SW480 (cell line): ENCODE data around the gene CAPN7.

Experiments used
- DNase-seq: peaks from one replicate; pipeline ENCODE4 v3.0.0-alpha.2; 2016; ENCODE audit warnings: low spot score

CAPN7 gene

DNA sequence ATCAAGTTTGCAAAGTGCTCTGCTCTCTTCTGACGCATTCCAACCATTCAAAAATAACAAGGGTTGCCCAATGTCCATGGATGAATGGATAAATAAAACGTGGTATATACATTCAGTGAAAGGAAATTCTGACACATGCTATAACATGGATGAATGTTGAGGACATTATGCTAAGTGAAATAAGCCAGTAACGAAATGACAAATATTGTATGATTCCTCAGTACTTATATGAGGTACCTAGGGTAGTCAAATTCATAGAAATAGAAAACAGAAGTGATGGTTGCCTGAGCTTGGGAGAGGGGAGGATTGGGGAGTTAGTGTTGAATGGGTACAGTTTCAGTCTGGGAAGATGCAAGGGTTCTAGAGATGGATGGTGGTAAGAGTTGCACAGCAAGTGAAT lies 92.5 kb downstream of the CAPN7 start:
- DNase-seq, result no peak

GRCh38 chr3:15299036-15299435 lies 93.0 kb downstream of the CAPN7 start:
- DNase-seq, result no peak

DNA sequence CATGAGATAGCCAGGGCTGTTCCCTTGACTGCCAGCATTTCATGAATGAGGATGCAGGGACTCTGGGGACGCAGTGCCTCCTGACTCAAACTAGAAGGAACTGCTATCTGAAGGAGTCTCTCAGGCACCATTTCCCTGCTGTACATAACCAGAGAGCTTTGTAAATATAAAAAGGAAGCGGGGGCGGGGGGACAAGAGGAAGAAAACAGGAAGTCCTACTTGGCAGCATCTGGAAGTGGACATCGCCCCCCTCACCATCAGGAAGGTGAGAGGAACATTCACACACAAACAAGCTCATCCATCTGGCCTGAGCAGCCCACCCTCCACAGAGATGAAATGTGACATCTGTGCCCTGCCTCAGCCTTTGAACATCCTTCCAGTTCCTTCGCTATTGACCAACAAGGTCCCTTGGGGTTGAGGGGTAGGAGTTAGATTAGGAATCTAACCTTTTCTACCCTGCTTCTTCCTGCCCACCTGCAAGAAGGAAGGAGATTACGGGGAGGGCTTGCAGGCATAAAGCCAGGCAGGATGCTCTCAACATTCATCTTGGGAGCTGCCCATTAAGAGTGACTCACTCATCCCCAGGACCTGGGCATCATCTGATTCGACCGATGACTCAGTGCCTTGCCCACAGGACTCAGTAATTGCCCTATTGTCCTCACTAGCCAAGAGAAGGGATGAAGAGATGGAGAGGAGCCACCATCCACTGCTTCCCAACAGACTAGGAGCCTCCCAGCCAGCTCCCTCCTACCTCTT lies 94.5 kb downstream of the CAPN7 start:
- peak; percentile 64 for DNase-seq

DNA sequence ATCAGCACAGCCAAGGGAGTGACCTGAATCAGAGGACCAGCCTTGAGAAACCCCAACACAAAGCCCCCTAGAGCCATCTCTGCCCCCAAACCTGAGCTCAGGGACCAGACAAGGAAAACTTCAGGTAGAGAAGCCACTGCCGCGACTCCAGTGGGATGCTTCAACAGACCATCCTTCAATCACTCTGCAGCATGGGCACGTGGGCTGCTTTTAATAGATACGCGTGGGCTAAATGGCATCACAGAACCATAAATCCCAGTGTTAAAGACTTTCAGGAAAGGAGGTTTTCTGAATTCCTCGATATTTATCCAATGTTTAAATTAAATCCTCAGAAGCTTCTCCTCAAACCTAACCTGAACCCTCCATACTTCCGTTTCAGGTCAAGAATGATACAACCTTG lies 95.7 kb downstream of the CAPN7 start:
- DNase-seq, result no peak
